GM21360 (cell line): Measurements from ENCODE around the gene ARHGEF4.

Experiments used
- ATAC-seq: cut with Tn5 transposase; IDR thresholded peaks from one replicate; pipeline ENCODE4 v1.9.1; 2021; ENCODE audit warnings: mild to moderate bottlenecking, moderate library complexity; ENCODE audit not compliant: unreplicated experiment

The ARHGEF4 gene

DNA sequence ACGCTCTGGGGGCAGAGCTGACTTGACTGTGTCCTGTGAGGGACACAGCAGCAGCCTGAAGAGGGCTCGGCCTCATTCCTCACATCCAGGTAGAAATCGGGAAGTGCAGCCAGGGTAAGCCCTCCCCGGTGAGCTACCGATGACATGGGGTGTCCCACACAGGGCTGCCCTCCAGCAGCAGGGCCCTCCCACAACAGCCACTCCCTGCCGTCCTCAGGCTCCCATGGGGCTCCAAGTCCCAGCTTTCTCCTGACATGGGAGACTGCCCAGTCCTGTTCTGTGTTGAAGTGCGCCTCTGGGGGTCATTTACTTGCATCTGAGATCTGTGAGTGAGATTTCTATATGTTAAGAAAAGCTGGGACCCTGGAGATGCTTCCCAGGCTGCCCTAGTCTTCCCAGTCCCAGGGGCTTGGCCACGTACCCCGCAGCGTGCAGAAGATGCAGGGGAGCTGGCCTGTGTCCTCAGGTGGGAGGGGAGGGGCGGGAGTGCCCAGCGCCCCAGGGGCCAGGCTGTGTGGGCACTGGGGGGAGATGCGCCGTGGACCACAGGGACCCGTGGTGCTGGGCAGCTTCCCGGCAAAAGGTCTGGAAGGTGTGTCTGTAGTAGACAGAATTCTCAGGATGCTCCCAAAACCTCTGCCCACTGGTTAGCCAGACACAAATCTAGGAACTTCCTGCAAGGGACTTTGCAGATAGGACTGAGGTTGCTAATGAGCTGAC, 168.7 kb downstream of the ARHGEF4 start:
- no peak for ATAC-seq

DNA sequence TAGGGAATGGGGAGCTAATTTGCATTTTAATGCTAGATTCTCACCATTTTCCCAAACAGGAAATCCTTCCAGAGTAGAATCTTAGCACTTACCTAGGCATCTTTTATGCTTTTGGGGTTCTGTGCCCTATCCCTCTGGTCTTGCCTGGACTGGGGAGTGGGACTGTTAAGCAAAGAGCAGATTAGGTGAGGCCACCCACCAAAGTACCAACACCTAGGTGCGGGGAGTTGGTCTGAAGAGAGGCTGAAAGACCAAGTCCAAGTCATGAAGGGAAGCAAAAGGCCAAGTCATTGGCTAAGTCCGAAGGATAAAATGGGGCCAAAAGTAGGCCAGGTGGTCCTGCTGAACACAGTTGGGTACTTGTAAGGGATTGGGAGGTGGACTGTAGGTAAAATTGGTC, 169.8 kb downstream of the ARHGEF4 start:
- ATAC-seq: no peak

DNA sequence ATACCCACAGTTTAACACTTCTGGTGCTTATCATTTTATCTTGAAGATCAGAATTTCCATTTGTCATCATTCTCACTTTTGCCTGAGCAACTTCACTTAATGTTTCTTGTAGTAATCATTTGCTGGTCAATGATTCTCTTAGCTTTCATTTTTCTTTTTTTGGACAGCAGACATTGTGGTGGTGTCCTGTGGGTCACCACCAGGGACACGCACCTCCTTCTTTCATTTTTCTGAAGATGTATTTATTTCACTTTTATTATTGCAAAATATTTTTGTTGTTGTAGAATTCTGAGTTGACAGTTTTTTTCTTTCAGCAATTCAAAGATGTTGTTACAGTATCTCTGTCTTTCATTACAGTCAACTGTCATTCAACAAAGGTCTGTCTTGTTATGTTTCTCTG, 172.3 kb downstream of the ARHGEF4 start:
- ATAC-seq: no peak

DNA sequence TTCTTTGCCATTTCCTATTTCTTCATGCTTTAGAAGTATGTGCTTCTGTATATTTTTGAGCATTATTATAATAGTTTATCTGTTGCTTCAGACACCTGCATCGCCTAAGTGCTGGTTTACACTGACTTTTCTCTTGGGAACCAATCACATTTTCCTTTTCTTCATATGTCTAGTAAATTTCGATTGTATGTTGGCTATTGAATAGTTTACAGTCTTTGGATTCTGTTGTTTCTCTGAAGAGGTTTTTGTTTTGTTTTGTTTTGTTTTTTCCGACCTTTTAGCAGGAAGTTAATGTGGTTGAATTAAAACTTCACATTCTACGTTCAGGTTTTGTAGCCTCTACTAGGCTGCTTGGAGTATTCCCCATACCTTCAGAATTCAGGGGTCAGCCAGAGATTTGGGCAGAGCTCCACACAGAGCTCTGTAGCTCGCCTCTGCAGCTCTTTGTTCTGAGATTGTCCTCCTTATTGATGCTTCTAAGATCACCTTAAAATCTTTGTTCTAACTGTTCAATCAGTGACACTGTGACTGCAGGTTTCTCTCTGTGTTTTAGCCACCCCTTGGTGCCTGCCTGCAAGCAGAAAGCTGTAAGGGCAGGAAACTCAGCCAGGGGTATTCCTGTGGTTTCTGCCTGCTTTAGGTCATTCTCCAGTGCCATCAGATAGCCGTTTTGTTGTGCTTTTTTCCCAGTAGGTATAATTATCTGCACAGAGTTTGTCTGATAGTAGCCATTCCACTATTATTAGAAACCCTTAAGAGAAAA, 173.2 kb downstream of the ARHGEF4 start:
- ATAC-seq: no peak

DNA sequence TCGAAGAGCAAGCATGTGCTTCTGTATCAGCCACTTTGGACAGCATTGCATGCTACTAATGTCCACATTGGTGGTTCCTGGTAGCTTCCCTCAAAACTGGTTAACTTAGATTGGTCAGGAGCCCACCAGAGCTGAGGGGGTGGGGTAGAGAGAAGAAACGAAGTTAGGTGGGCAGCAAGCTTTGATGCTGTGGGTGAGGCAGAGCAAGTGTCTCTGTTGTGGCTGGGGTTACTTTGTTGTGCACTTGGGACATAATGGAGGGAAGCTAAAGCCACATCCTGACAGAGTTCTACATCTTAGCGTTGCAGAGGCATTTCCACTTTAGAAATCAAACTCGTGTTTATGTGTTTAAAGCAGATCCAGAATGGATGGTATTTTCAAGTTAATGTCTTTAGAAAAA, 173.9 kb downstream of the ARHGEF4 start:
- ATAC-seq: no peak

DNA sequence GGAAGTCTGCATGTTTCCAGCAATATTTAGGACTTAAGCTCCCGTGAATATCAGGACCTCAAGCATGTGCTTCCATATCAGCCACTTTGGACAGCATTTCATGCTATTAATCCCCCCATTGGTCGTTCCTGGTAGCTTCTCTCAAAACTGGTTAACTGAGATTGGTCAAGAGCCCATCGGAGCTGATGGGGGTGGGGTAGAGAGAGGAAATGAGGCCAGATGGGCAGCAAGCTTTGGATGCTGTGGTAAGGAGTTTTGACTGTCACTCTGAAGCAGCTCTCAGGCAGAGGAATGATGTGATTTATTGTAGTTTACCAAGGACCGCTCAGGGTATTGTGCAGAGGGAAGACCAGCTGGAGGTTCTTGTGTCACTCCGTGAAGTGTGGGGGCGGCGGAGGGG, 174.8 kb downstream of the ARHGEF4 start:
- ATAC-seq: no peak

DNA sequence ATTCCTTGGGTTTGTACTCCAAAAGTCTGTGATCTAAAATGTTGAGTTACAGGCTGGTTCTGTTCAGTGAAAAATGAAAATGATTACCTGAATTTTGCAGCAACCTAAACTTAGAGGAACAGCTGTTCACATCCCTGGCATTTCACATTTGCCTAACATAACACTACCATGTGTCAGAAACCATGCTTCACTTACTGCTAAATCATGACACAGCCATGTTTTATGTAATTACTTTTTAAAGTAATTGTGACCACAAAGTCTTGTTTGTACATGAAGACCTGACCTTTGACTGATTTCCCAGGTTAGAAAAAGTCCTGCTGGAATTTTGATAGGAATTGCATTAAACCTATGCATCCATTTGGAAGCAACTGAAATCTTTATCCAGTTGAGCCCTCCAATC, 177.4 kb downstream of the ARHGEF4 start:
- no peak for ATAC-seq

DNA sequence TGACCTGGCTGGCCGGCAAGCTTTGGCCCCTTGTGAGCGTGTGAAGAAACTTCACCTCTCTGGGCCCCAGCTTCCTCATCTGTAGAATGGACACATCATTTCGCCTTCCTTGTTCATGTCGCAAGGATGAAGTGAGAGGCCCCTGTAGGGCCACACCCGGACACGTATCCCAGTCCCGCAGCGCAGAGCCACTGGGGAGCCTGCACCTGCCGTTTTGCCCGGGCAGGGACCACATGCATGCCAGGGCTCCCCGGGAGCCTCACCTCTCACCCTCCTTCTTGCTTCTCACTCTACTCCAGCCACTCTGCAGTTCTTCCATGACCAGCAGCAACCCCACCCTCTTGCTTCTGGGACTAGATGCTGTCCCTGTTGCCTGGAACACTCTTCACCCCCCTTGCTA, 179.1 kb downstream of the ARHGEF4 start:
- no peak for ATAC-seq

DNA sequence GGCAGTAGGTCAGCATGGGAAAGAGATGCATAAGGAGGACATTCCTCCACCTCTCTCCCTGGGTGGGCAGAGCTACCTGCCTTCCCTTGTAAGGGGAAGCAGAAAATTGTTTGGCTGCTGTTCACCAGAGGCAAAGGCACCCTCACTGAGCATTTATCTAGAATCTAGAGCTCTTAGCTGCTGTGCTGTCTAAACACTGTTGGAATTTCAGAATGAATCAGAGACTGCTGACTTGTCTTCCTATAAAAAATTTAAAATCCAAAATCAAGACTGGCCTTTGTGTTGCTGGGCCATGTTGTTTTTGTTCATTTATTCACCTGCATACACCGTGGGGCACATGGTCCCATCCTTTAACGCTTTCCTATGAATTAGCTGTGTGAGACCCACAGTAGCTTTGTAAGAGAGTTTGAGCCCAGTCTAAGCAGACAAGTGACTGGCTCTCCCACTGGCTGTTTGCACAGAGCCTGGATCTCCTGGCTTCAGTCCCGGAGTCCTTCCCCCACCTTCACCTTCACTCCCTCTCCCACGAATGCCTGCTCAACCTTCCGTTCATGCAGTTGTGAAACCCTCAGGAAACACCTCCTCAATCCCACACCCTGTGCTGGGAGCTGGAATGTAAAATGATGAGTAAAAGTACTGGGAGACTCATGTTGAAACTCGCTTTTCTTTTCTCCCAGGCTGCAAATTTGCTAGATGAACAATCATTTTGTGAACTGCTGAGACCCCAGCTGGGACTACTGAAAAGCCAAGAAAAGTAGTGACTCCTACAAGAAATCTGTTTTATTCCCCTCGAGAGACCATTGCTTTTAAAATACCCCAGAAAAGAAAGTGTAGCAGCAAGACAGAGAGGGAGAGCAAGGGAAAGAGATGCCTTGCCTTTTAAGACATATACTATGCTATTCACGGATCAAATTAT, 180.4 kb downstream of the ARHGEF4 start:
- ATAC-seq: no peak

DNA sequence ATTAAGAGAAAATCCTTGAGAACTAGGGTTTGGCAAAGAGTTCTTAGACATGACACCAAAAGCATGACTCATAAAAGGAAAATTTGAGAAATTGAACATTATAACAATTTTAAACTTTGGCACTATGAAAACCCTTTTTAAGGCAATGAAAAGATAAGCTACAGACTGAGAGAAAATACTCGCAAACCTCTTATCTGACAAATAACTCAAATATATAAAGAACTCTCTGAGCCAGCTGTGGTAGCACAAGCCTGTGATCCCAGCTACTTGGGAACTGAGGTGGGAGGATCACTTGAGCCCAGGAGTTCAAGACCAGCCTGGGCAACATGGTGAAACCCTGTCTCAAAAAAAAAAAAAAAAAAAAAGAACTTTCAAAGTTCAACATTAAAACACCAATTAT, 186.0 kb downstream of the ARHGEF4 start:
- ATAC-seq: no peak

DNA sequence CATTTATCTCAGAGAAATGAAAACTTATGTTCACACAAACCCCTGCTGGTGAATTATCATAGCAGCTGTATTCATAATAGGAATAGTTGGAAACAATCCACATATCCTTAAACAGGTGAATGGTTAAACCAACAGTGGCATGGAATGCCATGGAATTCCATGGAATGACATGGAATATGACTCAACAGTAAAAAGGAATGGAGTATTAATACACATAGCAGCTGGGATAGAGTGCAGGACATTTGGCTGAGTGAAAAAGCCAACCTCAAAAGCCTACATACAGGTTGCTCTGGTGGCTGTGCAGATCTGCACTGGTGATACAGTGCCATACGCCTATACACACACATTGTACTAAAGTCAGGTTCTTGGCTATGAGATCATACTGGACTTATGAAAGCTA, 187.0 kb downstream of the ARHGEF4 start:
- ATAC-seq: no peak

DNA sequence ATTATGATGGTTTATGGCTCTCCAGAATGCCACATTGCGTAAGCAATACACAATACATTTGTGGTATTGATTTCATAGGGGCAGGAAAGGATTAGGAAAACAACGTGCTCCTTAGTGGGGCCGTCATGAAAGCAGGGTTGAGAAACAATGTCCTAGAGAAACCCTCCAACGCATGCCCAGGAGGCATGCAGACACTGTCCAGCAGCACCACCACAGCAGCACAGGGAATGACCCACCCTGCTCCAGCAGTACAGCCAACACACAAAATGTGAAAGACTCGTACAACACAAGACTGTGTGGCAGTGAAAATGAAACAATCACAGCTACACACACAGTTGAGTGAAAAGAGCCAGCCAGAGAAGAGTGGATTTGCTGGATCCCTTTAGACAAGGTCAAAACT, 190.2 kb downstream of the ARHGEF4 start:
- no peak for ATAC-seq

DNA sequence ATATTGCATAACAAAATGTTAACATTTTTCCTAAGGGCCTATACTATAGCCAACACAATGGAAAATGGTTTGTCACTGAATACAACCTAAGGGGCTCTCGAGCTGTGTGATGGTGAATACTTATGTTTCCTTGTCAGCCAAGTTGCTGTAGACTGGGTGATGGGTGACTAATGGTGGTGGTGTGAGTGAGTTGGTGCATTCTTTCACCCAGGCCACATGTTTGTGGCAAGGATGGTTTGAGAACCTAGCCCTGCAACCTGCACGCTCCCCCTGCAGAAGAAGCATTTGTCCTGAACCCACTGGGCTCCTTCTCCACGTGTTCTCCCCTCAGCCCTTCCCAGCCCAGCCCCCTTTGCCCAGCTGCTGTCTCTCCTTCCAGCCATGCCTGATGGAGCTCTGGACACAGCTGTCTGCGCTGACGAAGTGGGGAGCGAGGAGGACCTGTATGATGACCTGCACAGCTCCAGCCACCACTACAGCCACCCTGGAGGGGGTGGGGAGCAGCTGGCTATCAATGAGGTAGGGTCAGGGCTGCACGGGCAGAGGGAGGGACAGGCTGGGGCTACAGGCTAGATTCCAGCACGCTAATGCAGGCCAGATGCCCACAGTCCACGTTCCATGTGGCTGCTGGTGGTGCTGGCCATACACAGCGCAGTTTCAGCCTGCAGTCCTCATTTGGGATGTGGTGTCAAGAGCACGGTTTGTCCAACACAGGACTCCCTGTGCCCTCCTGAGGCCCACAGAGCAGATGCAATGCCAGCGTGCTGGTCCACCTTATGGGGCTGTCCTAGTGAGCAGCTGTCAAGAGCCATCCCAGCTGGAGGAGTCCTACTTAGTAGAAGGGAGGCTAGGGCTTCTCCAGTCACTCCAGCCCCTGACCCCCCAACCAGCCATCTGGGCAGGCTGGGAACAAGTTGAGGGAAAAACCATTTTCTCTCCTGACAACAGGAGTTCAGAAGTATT, 191.1 kb downstream of the ARHGEF4 start:
- no peak for ATAC-seq

DNA sequence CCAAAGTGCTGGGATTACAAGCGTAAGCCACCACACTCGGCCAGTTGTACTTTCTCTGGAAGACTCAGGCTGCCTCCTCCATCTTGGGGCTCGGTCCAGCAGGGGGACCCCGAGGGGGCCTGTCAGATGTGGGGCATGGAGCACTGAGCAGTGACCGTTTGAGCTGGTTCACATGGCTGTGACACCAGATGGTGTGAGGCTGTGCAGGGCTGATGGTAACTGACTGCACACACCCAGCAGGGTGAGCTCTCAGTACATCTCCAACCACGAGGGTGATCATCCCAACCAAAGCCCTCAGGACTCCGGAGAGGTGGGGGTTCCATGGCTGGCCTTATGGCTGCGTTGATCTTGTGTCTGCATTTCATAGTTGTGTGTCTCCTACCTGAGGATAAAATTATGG, 193.1 kb downstream of the ARHGEF4 start:
- no peak for ATAC-seq

DNA sequence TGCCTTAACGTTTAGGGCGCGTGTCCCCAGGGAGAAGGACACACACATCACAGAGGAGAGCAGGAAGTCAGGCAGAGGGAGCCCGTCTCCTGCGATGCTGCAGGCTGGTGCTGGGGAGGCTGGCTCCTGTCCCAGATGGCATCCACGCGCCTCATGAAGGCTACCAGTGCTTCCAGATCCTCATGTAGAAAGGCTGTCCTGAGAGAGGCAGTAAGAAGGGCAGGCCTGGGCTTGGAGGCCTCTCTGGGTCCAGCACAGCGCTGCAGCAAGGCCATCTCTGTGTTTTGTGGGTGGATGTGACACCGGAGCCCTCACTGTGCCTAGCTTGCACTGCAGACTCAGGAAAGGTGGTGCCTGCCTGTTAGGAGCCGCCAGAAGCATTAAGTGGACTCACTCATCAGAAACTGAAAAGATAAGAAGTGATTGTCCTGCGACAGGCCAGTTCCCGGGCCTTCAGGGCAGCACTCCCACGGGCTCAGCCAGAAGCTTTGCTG, 193.8 kb downstream of the ARHGEF4 start:
- ATAC-seq: no peak

DNA sequence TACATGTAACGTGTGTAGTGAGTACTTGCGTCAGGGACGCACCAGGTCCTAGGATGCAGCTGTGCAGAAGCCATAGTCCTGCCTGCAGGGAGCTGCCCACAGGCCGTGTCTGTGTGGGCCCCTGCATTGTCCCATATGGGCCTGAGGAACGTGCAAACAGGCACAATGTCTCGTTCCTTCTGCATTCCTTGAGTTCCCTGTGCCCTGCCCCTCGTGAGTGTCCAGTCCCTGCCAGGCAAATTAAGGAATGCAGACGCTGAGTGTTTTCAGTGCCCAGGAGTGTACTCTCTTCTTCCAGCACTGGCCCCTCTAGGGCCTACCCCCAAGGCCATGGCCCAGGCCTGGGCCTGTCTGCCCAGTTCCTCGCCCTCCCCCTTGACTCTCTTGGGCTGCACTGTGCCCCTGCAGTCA, 194.7 kb downstream of the ARHGEF4 start:
- no peak for ATAC-seq

DNA sequence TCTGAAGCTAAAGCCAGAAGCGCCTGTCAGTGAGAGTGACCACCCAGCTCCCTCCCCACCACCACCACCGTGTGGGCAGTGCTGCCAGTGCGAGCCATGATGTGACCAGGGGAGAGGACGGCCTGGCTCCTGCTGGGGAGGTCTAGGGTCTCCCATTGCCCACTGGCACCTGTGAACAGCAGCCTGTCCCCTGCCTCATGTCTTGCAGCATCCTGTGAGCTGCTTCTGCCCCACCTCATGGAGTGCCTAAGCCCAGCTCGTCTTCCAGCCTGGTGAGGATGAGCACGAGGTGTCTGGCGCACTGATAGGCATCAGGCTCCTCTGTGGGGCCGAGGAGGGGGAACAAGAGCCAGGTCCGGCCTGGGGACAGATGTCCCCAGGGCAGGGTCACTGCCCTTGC, 195.2 kb downstream of the ARHGEF4 start:
- no peak for ATAC-seq

DNA sequence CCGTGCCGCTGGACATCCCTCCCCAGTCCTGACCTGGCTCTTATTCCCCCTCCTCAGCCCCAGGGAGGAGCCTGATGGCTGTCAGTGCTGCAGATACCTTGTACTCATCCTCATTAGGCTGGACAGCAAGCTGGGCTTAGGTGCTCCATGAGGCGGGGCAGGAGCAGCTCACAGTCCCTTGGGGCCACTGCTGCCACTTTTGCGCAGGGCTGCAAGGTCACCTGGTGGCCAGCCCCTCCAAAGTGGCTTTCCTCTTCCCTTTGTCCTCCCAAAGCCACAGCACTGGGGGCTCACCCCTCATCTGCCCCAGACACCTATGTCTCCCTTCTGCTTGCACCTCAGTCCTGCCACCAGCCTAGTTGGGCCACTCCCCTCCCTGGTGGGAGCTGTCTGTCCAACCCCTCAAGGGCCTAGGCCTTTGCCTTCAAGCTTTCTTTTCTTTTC, 195.7 kb downstream of the ARHGEF4 start:
- ATAC-seq: no peak

DNA sequence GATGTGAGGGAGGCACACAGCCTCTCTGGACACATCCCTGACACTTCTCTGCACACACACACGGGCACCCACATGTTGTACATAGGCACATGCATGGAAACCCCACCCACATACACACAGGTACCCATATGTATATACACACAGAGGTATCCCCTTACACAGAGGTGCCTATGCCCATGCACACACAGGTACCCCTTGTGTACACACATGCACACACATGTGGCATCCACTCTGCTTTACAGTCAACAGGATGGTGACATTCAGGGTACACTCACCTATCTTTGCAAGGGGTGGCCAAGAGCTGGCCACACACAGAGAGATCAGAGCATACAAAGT, 197.0 kb downstream of the ARHGEF4 start:
- ATAC-seq: no peak
